Uterus (tissue), 4 donors: ENCODE results near the gene CACNB1. TPM values are rescaled to one million over a fixed set of nuclear protein-coding genes. Genes with fewer than 3 reads are reported as not detected.

Experiments
- DNase-seq, 2 donors: peaks; one replicate each; pipeline ENCODE4 v3.0.0-alpha.2; 2019 to 2020
- H3K27ac ChIP-seq, 2 donors: fragments of 200-600 bp; sonication (generic); 1 replicate in 1 of 2; 2 replicates in 1 of 2; pipeline ENCODE4 v1.5.1; 2016 to 2018
- H3K27me3 ChIP-seq, 2 donors: fragments of 200-600 bp; sonication (generic); one replicate each; pipeline ENCODE4 v1.5.1; 2018 to 2019; ENCODE audit warnings: control low read depth in 1 of 2
- H3K36me3 ChIP-seq, 2 donors: fragments of 200-600 bp; sonication (generic); one replicate each; pipeline ENCODE4 v1.5.1; 2019; ENCODE audit warnings: control low read depth in 1 of 2
- H3K4me1 ChIP-seq, 2 donors: fragments of 200-600 bp; sonication (generic); one replicate each; pipeline ENCODE4 v1.5.1; 2018 to 2019; ENCODE audit warnings: control low read depth in 1 of 2
- H3K4me3 ChIP-seq, 2 donors: fragments of 200-600 bp; sonication (generic); 1 replicate in 1 of 2; 2 replicates in 1 of 2; pipeline ENCODE4 v1.5.1; 2018 to 2019; ENCODE audit warnings: mild to moderate bottlenecking in 1 of 2
- H3K9me3 ChIP-seq, 2 donors: fragments of 200-600 bp; sonication (generic); one replicate each; pipeline ENCODE4 v1.5.1; 2019; ENCODE audit warnings: control low read depth in 1 of 2
- CTCF ChIP-seq, 4 experiments: fragments of 200-600 bp in 2 of 4; fragments of 450-650 bp in 2 of 4; sonication (generic) in 2 of 4; IDR thresholded peaks; one replicate each; pipeline ENCODE4 v1.5.1; 2016 to 2019; ENCODE audit warnings: antibody characterized with exemption in 4 of 4, mild to moderate bottlenecking in 2 of 4, moderate library complexity in 1 of 4
- POLR2A ChIP-seq, 2 donors: fragments of 450-650 bp; IDR thresholded peaks; one replicate each; pipeline ENCODE4 v1.6.1; 2016; ENCODE audit warnings: antibody characterized with exemption in 2 of 2, mild to moderate bottlenecking in 1 of 2, moderate library complexity in 1 of 2
- intact Hi-C: fragments of 100-400 bp; cut with DNase I; formaldehyde crosslinking; loops from one replicate; pipeline ENCODE4 v1.15.1; 2023; ENCODE audit warnings: low total_unique reads
- total RNA-seq, 4 donors: library from RNA; depleted of rRNA in 3 of 4; stranded (reverse); fragments of >200 nt in 3 of 4; gene quantifications; one replicate each; pipeline versions ENCODE4 v1.1.0 to v1.2.4, GENCODE V29; 2014 to 2023
- donor health status: DM: yes; HTN: yes; CAD: no.

Gene CACNB1
- total RNA-seq, 4 donors from 2014 or later = 5.6 to 23.3 (median 8.4) TPM

GRCh38 chr17:39243155-39243554, 45.7 kb upstream of the CACNB1 start:
- Histone ChIP-seq H3K4me3 (no peak overlapping the region), H3K36me3 (no peaks in the 10 kb centered on the region), H3K27ac (no peak overlapping the region), H3K9me3 (no peaks in the 10 kb centered on the region), H3K4me1 (no peaks in the 10 kb centered on the region), H3K27me3 (no peaks in the 10 kb centered on the region)
- TF ChIP-seq POLR2A (IDR thresholded peaks at IDR 0.05) (no peak), CTCF (IDR thresholded peaks at IDR 0.05) (no peak)
- no peak for DNase-seq
- intact Hi-C loops = loop anchor here (10.0 kb wide), 1 partner anchor 258 kb away; no protein-coding TSS in a partner anchor

GRCh38 chr17:39240631-39241030, 43.2 kb upstream of the CACNB1 start:
- intact Hi-C loops = loop anchor here (10.0 kb wide), 1 partner anchor 256 kb away; no protein-coding TSS in a partner anchor
- no peaks in the 10 kb centered on the region for H3K27me3 ChIP-seq
- no peaks in the 10 kb centered on the region for H3K9me3 ChIP-seq
- TF ChIP-seq CTCF (IDR thresholded peaks at IDR 0.05) = no peak
- no peak for TF ChIP-seq POLR2A (IDR thresholded peaks at IDR 0.05)
- no peak for DNase-seq
- no peaks in the 10 kb centered on the region for H3K4me1 ChIP-seq
- no peaks in the 10 kb centered on the region for H3K36me3 ChIP-seq
- H3K27ac ChIP-seq = no peak overlapping the region
- no peak overlapping the region for H3K4me3 ChIP-seq

- H3K4me3 ChIP-seq = no peak overlapping the region
- intact Hi-C loops = loop anchor here (10.0 kb wide), 1 partner anchor 255 kb away; no protein-coding TSS in a partner anchor
- no peaks in the 10 kb centered on the region for H3K9me3 ChIP-seq
- H3K36me3 ChIP-seq = no peaks in the 10 kb centered on the region
- H3K27ac ChIP-seq = no peak overlapping the region
- H3K27me3 ChIP-seq = no peaks in the 10 kb centered on the region
- no peak for DNase-seq
- peak in 2 of 4 experiments; percentile 21 to 29 for TF ChIP-seq CTCF (IDR thresholded peaks at IDR 0.05)
- no peak for TF ChIP-seq POLR2A (IDR thresholded peaks at IDR 0.05)
- H3K4me1 ChIP-seq = no peaks in the 10 kb centered on the region
Observed at GRCh38 chr17:39239640-39240314, 42.3 kb upstream of the CACNB1 start.

- Histone ChIP-seq H3K27me3 (no peaks in the 10 kb centered on the region), H3K27ac (no peak overlapping the region), H3K4me1 (no peaks in the 10 kb centered on the region), H3K4me3 (no peak overlapping the region), H3K9me3 (no peaks in the 10 kb centered on the region), H3K36me3 (no peaks in the 10 kb centered on the region)
- no peak for TF ChIP-seq CTCF (IDR thresholded peaks at IDR 0.05)
- TF ChIP-seq POLR2A (IDR thresholded peaks at IDR 0.05) = no peak
- intact Hi-C loops = no loop called here
- no peak for DNase-seq
Observed at GRCh38 chr17:39238311-39238972, 41.0 kb upstream of the CACNB1 start.

GRCh38 chr17:39237586-39237985, 40.1 kb upstream of the CACNB1 start:
- Histone ChIP-seq H3K4me3 (no peak overlapping the region), H3K9me3 (no peaks in the 10 kb centered on the region), H3K36me3 (no peaks in the 10 kb centered on the region), H3K4me1 (no peaks in the 10 kb centered on the region), H3K27ac (no peak overlapping the region), H3K27me3 (no peaks in the 10 kb centered on the region)
- TF ChIP-seq CTCF (IDR thresholded peaks at IDR 0.05) (no peak), POLR2A (IDR thresholded peaks at IDR 0.05) (no peak)
- intact Hi-C loops = no loop called here
- DNase-seq = no peak
